ENCODE results near the gene CTAGE15. TPM values are rescaled to one million over a fixed set of nuclear protein-coding genes. Genes with fewer than 3 reads are reported as not detected.

Gene CTAGE15
- not detected in 2 replicates for total RNA-seq

DNA sequence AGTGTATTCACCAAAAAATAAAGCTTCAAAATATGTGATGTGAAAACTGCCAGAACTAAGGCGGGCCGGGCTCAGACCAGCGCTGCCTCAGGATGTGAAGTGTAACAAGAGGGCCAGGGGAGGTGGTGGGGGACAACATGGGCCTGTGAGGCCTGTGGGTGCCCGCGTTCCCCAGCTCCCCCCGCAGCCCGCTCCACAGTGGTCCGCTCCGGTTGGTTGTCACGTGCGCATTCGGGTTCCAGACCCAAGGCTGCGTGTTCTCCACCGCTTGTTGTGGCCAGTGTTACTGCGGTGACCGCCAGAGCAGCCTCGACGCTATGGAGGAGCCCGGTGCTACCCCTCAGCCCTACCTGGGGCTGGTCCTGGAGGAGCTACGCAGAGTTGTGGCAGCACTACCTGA is at the start of gene CTAGE15:
CTAGE15 (plus strand) TSS at position 301 of the 400 bp plus-strand sequence; CDS start at position 318, 17 bp downstream.

DNA sequence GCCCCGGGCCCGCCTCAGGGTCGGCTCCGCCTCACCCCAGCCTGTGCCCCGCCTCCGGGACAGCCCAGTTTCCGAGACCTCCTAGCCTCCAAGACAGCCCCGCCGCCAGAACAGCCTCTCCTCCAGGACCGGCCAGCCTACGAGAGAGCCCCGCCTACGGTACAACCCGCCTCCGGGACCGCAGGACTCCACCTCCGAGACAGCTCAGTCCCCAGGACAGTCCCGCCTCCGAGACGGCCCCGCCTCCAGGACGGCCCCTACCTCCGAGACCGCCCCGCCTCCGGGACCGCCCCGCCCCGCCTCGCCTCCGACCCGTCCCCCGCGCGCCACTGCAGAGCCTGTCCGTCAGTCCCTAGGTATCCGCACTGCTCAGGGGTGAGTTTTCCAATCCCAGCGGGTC is 49.0 kb downstream of the CTAGE15 start, which contains the start of gene TCAF2:
TCAF2 (plus strand) TSS at position 329 of the 400 bp plus-strand sequence.

Small RNA genes lying within 50 kb of the gene (small RNA-seq; reads per million reads assigned to genes)
- not detected for gene AC073264.2
- not detected for gene RNU6-162P

Other genes starting within 250 kb of the CTAGE15 start
- gene FAM131B, start 209.1 kb upstream of the CTAGE15 start, total RNA-seq = 0.65 and 0.76 TPM in 2 replicates
- gene ZYX, start 190.5 kb upstream of the CTAGE15 start, total RNA-seq = 91.2 and 116 TPM in 2 replicates
- gene EPHA1, start 162.9 kb upstream of the CTAGE15 start, total RNA-seq = 0.33 TPM in 1 of 2 replicates, not detected in the other
- not detected in 2 replicates for gene TAS2R60, start 128.3 kb upstream of the CTAGE15 start, total RNA-seq
- 0.19 TPM in 1 of 2 replicates, not detected in the other for gene TAS2R41, start 93.9 kb upstream of the CTAGE15 start, total RNA-seq
- gene TCAF2, start 49.2 kb downstream of the CTAGE15 start, total RNA-seq = 17.3 and 22.7 TPM in 2 replicates
- 0.65 and 0.76 TPM in 2 replicates for gene CTAGE6, start 185.9 kb downstream of the CTAGE15 start, total RNA-seq